Prostate gland (tissue), 2 donors: Measurements from ENCODE around the gene POP7.

Experiments
- CTCF ChIP-seq, 4 experiments: fragments of 200-600 bp in 2 of 4; fragments of 450-650 bp in 2 of 4; sonication (generic) in 2 of 4; IDR thresholded peaks; 1 replicate in 3 of 4; 2 replicates in 1 of 4; pipeline ENCODE4 v1.5.1; 2016 to 2019; ENCODE audit warnings: antibody characterized with exemption in 4 of 4, mild to moderate bottlenecking in 2 of 4, moderate library complexity in 2 of 4
- POLR2A ChIP-seq: fragments of 450-650 bp; IDR thresholded peaks from one replicate; pipeline ENCODE4 v1.6.1; 2016; ENCODE audit warnings: antibody characterized with exemption, mild to moderate bottlenecking
- POLR2AphosphoS5 ChIP-seq: sonication (generic); formaldehyde crosslinking; IDR thresholded peaks from one replicate; pipeline ENCODE4 v1.6.1; 2017; ENCODE audit warnings: antibody characterized with exemption

GRCh38 chr7:100705753-100706671 lies at the start of gene POP7:
- TF ChIP-seq CTCF (IDR thresholded peaks at IDR 0.05): no peak
- peak; percentile 68 for TF ChIP-seq POLR2A
- peak; percentile 99 for TF ChIP-seq POLR2AphosphoS5
